GM23338 (cell line): ENCODE measurements around the gene SNAPC1.
"Not testable (repeated sequence)": the region's sequence is repeated elsewhere in the genome, so short reads cannot be mapped to it uniquely, and the experiment has no call there.

ENCODE experiments used
- EZH2 ChIP-seq: fragments of 200-600 bp; sonication (generic); IDR thresholded peaks from one replicate; pipeline ENCODE4 v1.8.0; 2017; ENCODE audit warnings: antibody characterized with exemption, mild to moderate bottlenecking, low read depth; ENCODE audit not compliant: unreplicated experiment
- POLR2AphosphoS5 ChIP-seq: IDR thresholded peaks from 2 replicates; pipeline ENCODE4 v1.6.1; 2016; ENCODE audit warnings: antibody characterized with exemption, low read depth
- TF ChIP-seq, protein P1 (sequence below), 2 experiments: fragments of 200-600 bp in 1 of 2; sonication (generic) in 1 of 2; conservative IDR thresholded peaks; 2 replicates each; pipeline versions ENCODE4 v1.5.1 to v1.6.1; 2016 to 2017; ENCODE audit warnings: antibody characterized with exemption in 2 of 2, low read depth in 2 of 2, mild to moderate bottlenecking in 2 of 2, moderate library complexity in 1 of 2
- TF ChIP-seq, protein P2 (sequence below): IDR thresholded peaks from one replicate; pipeline ENCODE4 v1.6.1; 2018; ENCODE audit warnings: antibody characterized with exemption; ENCODE audit not compliant: unreplicated experiment

DNA sequence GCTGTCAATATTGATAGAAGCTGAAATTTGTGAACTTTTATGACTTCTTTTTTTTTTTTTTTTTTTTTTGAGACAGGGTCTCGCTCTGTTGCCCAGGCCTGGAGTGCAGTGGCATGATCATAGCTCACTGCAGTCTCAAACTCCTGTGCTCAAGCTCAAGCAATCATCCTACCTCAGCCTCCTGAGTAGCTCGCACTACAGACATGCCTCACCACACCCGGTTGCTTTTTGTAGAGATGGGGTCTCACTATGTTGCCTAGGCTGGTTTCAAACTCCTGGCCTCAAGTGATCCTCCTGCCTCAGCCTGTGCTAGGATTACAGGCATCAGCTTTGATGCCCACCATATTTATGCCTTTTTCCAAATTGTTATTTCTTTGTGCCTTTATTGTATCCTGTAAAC lies 15.9 kb upstream of the SNAPC1 start:
- TF ChIP-seq, protein P1, sequence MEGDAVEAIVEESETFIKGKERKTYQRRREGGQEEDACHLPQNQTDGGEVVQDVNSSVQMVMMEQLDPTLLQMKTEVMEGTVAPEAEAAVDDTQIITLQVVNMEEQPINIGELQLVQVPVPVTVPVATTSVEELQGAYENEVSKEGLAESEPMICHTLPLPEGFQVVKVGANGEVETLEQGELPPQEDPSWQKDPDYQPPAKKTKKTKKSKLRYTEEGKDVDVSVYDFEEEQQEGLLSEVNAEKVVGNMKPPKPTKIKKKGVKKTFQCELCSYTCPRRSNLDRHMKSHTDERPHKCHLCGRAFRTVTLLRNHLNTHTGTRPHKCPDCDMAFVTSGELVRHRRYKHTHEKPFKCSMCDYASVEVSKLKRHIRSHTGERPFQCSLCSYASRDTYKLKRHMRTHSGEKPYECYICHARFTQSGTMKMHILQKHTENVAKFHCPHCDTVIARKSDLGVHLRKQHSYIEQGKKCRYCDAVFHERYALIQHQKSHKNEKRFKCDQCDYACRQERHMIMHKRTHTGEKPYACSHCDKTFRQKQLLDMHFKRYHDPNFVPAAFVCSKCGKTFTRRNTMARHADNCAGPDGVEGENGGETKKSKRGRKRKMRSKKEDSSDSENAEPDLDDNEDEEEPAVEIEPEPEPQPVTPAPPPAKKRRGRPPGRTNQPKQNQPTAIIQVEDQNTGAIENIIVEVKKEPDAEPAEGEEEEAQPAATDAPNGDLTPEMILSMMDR (conservative IDR thresholded peaks at IDR 0.05; ENCODE audit: low read depth in 2 of 2): not testable (repeated sequence)
- TF ChIP-seq POLR2AphosphoS5, EZH2: not testable (repeated sequence)
- TF ChIP-seq, protein P2, sequence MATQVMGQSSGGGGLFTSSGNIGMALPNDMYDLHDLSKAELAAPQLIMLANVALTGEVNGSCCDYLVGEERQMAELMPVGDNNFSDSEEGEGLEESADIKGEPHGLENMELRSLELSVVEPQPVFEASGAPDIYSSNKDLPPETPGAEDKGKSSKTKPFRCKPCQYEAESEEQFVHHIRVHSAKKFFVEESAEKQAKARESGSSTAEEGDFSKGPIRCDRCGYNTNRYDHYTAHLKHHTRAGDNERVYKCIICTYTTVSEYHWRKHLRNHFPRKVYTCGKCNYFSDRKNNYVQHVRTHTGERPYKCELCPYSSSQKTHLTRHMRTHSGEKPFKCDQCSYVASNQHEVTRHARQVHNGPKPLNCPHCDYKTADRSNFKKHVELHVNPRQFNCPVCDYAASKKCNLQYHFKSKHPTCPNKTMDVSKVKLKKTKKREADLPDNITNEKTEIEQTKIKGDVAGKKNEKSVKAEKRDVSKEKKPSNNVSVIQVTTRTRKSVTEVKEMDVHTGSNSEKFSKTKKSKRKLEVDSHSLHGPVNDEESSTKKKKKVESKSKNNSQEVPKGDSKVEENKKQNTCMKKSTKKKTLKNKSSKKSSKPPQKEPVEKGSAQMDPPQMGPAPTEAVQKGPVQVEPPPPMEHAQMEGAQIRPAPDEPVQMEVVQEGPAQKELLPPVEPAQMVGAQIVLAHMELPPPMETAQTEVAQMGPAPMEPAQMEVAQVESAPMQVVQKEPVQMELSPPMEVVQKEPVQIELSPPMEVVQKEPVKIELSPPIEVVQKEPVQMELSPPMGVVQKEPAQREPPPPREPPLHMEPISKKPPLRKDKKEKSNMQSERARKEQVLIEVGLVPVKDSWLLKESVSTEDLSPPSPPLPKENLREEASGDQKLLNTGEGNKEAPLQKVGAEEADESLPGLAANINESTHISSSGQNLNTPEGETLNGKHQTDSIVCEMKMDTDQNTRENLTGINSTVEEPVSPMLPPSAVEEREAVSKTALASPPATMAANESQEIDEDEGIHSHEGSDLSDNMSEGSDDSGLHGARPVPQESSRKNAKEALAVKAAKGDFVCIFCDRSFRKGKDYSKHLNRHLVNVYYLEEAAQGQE: not testable (repeated sequence)
